ENCODE results near the gene CHPT1.
"Not testable (repeated sequence)": the region's sequence is repeated elsewhere in the genome, so short reads cannot be mapped to it uniquely, and the experiment has no call there.

Gene CHPT1

DNA sequence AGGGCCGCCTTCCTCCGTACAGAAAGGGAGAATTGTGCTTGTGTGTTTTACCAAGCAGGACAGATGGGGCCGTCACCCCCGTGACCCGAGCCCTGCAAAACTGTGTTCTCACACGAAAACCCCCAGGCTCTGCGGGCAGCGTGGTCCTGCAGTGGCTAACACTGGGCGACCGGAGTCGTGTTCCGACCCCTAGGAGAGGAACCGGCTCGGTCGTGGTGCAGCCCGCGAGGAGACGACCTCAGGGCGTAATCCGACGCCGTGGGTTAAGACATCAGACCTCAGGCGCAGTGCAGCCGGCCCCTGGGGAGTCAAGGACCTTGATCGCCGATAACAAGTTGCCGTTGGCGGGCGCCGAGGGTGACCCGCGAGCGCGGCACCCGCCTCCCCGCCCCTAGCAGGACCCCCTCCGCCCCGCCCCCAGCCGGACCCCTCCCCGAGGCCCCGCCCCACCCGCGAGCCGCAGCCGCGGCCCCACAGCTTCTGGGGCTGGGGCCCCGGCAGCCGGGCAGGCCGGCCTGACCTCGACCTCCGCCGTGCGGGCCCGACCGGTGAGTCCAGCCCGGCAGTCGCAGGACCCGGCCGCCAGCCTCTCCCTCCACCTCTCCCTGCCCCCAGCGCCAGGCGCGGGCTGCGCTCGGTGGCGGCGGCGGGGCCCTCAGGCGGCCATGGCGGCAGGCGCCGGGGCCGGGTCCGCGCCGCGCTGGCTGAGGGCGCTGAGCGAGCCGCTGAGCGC, at the start of gene CHPT1:
CHPT1 (plus strand) TSS at position 444 of the 733 bp plus-strand sequence; CDS start at position 666, 222 bp downstream.
- peak; percentile 66 for DNase-seq

DNA sequence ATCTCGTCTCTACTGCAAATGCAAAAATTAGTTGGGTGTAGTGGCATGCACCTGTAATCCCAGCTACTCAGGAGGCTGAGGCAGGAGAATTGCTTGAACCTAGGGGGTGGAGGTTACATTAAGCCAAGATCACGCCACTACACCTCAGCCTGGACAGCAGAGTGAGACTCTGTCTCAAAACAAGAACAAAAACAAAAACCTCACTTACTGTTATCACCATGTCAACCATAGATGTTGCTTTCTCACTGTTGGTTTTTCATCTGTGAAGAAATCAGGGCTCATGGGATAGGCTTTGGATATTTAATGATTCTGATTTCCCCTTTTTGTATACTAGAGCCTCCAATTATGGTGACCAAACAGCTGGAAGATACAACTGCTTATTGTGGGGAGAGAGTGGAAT, 49.7 kb upstream of the CHPT1 start:
- DNase-seq: no peak

DNA sequence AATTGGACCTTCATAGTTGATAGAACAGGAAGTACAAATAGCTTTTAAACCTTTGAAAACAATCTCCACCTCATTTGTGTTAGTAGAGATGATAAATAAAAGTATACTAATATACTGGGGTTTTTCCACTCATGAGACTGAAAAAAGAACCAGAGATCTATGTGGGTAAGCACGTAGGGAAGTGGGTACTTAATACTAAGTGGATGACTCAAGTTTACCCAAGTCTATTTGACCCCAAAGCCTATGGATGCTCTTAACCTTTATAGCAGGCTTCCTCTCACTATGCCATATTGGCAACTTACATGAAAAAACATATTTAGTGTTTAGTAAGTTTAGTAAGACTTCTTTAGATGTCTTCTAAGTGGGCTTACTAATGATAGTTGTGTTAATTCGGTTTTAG, 49.2 kb upstream of the CHPT1 start:
- no peak for DNase-seq

DNA sequence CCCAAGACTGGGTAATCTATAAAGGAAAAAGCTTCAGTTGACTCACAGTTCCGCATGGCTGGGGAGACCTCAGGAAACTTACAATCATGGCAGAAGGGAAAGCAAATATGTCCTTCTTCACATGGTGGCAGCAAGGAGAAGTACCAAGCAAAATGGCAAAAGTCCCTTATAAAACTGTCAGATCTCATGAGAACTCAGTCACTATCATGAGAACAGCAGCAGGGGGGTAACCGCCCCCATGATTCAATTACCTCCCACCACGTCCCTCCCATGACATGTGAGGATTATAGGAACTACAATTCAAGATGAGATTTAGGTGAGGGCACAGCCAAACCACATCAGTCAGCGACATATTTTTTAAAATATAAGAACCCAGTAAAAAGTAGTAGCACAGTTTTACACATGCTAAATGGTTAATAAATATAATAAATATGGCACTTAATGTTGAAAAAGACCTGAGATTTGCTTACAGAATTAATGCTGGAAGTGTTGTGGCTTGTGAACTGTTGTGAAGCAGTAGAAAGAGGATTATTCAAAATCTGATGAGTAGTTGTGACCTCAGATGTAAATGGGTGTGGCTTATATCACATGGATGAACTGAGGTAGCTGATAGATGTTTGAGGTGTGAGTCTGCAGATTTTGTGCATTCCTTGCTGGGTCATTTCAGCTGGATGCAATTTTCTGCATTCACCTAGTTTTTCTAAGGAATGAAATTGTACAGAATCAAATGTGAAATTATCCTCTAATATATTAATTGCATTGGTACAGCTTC, 46.9 kb upstream of the CHPT1 start:
- DNase-seq: no peak

DNA sequence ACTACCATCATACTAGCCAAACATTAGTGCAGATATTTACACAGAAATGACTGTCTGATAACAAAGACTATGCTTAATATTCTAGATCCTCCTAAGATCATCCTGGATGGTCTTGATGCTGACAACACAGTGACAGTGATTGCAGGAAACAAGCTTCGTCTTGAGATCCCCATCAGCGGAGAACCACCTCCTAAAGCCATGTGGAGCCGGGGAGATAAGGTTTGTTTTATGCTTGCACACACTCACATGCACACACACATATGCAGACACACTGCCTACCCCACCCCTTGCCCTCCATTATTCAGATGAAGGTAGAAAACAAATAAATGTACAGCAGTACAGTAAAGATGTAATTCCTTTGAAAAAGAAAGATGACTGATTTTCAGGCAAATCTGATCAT, 44.4 kb upstream of the CHPT1 start:
- no peak for DNase-seq

DNA sequence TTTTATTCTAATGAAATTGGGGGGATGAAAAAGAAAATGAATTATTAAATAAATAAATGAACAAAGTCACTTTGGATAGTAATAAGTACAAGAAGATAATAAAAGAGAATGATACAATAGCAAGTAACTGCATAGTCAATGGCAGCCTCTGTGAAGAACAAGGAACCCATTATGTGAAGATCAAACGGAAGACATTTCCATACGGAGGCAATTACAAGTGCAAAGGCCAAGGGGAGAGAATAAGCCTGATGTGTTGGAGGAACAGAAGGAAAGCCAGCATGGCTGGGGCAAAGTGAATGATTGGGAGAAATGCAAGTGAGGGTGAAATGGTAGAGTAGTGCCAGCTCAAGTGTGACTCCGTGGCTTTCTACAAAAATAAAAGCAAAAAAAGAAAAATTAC, 43.9 kb upstream of the CHPT1 start:
- DNase-seq: no peak

DNA sequence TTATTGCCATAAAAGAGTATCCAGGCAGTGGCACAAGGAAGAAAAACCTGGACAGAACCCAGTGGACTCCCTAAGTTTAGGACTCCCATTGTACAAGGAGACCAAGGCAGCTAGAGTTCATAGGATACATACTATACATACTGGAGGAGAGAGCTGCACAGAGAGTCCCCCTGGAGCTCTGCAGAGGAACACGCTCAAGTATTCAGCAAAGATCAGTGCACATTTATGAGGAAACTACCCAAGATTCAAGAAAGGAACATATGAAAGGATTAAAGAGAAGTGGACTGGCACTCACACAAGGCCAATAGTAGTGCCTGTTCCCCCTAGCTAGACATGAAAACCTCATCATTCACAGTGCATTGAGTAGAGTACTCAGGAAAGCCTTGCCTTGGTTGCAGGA, 43.0 kb upstream of the CHPT1 start:
- DNase-seq: no peak

DNA sequence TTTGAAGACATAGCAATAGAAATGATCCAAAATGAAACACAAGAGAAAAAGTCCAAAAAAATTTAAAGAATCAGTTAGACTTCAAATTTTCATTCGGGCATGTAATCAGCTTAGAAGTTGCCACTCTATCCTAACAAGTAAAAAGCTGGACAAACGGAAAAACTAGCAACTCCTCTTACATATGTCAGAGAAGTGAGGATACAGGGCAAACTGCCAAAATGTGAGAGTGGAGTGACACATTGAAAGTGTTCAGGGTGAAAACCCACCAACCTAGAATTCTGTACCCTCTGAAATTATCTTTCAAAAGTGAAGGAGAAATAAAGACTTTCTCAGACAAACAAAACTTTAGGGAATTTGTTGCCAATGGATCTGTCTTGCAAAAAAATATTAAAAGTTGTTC, 42.0 kb upstream of the CHPT1 start:
- no peak for DNase-seq

DNA sequence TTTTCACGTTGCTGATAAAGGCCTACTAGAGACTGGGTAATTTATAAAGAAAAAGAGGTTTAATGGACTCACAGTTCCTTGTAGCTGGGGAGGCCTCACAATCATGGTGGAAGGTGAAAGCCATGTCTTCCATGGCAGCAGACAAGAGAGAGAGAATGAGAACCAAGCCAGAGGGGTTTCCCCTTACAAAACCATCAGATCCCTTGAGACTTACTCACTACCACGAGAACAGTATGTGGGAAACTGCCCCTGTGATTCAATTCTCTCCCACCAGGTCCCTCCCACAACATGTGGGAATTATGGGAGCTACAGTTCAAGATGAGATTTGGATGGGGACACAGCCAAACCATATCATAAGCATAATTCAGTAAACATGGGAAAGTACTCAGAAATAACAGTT, 36.8 kb upstream of the CHPT1 start:
- DNase-seq: not testable (repeated sequence)

DNA sequence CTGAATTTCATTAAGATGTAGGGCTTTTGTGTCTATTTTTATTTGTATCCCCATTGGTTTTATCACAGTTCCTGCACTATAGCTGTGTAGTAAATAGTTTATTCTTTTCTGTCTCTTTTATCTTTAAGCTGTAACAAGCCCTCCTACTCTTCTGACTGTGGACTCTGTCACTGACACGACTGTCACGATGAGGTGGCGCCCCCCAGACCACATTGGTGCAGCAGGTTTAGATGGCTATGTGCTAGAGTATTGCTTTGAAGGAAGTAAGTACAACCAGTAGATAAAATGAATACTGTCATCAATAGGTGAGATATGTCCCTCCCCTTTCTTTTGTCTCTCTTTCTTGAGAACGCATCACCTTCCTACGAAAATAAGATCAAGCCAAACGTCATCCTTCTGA, 34.1 kb upstream of the CHPT1 start:
- DNase-seq: no peak

DNA sequence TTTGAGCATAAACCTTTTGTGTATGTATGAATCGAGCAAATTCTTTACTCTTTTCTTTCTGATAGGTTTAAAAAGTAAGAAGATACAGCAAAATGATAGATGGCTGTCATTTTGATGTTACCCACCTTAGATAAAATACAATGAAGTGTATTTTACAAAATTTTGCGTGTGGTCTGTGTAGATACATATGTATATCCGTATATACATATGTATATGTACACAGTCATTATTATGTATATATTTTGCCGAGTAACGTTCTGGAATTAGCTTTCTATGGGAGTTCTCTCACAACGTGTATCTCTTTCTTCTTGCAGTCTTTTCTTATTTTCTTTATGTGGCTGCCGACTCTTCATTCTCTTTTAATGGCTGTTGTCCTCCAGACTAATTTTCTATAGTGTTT, 32.4 kb upstream of the CHPT1 start:
- DNase-seq: no peak

DNA sequence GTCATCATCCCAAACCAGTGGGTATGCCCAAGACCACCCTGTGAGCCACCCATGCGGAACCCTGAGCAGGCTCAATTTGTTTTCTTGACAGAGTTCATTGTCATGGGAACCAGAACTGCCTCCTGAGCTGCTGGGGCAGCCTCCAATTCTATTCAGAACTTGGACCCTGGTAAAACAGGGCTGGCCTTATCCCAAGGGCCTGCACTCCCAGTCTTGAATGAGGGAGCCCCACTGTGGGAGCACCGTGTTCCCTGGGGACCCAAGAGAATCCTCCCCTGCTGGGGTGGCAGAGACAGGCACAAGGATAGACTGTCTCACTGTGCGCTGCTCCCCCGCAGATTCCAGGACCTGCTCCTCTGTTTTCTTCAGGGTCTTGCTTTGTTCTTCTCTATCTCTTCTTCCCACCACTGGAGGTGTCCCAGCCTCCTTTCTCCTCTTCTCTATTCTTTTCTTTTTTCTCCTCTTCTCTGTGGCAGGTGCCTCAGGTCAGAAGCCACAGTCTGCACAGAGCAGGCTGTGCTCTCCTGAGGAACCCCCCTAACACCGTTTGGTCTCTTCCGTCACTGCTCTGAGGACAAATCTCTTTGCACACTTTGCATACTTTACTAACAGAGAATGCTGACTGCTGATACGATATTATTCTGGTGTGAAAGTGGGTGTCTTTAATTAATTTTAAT, 31.2 kb upstream of the CHPT1 start:
- no peak for DNase-seq

DNA sequence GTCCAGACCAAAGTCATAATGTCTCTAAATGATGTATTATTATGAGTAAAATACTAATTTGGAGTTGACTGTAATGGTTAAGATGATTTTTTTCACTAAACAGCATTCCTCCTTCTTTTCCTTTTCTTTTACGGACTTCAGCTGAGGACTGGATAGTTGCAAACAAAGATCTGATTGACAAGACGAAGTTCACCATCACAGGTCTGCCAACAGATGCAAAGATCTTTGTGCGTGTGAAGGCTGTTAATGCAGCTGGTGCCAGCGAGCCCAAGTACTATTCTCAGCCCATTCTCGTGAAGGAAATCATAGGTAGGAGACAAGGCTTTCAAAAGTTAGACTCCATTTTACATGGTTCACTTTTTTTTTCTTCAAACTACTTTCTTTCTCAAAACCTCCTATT, 29.8 kb upstream of the CHPT1 start:
- DNase-seq: no peak

DNA sequence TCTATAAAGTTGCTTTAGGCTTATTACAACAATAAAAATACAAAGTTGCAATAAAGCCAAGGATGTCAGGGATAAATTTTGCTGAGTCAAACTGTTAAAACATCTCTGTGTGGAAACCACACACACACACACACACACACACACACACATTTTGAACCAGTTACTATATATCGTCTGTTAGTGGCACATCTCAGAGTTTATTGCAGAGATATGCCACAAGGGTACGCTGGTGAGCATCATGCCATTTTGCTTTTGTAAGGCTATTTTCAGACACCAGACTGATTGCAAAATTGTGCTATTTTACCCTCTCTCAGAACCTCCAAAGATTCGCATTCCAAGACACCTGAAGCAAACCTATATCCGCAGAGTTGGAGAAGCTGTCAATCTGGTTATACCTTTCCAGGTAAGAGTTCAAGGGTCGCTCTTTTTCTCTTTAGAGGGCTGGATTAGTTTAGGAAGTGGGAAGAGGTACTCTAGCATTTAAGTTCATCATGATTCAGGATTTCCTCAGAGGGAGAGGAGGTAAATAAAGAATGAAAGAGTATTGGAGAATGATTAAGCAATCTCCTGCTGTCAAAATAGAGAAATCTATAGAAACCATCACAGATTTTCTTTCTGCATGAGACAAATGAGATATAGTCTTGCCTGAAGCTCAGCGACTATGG, 27.3 kb upstream of the CHPT1 start:
- no peak for DNase-seq

DNA sequence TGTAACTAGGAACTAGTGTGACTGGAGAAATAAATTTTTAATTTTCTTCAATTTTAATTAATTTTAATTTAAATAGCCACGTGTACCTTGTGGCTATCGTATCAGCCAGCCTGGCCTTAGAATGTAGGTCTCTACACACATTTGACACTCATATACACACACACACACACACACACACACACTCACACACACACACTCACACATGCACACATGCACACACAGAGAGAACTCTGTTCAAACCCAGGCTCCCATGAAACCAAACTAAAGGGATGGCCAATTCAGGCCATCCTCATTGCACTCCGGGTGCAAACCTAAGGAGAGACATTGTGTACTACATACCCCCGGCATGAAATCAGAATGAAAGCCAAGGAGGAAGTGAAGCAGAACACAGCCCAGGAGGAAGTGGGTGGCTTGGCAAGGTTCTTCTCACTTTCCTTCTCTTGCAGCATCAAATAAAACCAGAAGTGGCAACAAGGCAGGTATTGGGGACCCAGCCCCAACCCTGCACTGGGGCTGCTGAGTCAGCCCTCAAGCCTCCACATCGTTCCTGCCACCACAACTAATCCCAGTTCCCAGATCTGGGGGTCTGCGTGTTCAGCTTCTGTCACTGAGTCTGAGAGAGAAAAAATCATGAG, 26.2 kb upstream of the CHPT1 start:
- DNase-seq: no peak

DNA sequence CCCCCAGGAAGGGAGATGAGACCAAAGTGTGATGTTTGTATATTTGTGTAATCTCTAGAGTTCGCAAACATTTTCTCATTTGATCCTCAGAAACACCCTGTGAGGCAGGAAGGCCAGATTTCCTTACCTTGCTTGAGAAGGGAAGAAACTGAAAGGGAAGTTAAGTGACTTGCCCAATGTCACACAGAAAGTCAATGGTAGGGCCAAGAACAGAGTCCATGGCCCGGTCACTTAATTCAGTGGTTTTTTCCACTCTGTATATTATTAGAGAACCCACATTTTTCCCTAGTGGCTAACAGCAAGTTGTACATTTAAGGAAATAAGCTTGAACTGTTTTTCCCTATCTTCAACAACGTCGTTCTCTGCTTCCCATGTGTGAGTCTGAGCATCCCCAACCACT, 25.6 kb upstream of the CHPT1 start:
- no peak for DNase-seq

DNA sequence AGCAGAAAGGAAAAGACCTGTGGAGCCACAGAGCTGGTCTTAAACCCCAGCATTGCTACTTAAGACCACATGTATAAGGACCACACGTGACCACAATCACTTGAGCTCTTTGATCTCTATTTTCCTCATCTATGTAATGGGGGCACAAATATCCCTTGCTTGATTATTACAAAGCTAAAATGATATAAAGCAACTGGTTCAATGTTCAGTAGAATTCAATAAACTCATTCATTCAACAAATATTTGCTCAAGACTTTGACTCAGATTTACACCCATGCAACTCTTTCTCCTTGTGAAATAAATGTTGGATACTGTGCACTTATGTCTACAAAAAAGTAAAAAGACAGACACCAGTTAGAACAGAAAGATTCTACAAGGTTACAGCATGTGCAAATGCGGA, 21.9 kb upstream of the CHPT1 start:
- no peak for DNase-seq

DNA sequence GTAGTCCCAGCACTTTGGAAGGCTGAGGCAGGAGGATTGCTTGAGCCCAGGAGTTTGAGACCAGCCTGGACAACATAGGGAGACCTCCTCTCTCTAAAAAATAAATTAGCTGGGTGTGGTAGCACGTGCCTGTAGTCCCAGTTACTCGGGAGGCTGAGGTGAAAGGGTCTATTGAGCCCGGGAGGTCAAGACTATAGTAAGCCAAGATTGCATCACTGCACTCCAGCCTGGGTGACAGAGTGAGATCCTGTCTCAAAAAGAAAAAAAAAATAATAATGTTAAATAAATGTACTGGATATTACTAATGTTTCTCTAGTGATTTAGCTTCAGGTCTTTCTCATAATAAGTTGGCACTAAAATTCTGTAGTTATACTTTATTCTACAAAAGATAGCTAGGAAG, 20.9 kb upstream of the CHPT1 start:
- not testable (repeated sequence) for DNase-seq

DNA sequence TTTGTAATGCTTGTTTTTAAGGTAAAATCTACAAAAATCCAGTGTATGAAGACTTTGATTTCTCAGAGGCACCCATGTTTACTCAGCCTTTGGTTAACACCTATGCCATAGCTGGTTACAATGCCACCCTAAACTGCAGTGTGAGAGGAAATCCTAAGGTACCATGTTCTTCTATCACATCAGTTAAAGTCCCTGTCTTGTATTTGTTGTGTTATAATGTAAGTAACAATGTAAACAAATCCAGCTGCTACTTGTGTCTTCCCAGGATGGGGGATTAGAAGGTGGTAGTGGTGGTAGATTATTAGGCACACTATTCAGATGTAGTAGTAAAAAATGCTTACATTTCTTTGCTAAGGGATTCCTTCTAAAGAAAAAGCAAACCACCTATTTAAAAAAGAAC, 19.4 kb upstream of the CHPT1 start:
- no peak for DNase-seq

DNA sequence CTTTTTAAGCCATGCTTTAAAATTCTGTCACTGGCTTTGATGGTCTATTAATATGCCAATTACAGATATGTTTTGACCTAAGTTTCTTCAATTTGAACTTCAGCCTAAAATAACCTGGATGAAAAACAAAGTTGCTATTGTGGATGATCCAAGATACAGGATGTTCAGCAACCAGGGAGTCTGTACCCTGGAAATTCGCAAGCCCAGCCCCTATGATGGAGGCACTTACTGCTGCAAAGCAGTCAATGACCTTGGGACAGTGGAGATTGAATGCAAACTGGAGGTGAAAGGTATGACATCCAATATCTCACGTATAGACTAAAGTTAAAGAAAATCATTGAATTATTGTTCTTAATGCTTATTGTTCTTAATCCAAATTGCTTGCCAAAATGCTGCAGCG, 17.2 kb upstream of the CHPT1 start:
- DNase-seq: no peak

DNA sequence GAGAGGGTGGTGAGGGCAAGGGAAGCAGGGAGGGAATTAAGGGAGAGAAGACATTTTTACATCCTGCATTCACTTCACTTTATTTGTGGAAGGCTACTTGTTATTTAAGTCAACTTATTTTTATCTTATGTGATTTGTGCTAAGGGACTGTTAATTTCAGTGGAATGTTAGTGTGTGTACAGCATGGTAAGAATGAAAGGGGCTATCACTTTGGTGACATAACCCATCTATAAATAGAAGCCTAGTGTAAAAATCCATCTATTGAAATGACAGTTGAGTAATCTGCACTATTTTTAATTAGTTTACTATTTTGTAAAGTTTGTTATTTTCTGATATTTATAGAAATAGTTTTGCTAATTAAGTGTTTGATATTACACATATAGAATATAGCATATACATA, 16.8 kb upstream of the CHPT1 start:
- no peak for DNase-seq

DNA sequence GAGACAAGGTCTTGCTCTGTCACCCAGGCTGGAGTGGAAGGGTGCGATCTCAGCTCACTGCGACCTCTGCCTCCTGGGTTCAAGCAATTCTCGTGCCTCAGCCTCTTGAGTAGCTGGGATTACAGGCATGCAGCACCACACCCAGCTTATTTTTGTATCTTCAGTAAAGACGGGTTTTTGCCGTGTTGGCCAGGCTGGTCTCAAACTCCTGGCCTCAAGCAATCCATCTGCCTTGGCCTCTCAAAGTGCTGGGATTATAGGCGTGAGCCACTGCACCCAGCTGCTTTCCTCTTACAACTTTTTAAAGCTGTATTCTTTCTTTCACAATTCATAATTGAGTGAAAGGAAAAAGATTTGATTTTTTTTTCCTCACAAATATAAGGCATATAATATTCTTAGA, 15.8 kb upstream of the CHPT1 start:
- not testable (repeated sequence) for DNase-seq

DNA sequence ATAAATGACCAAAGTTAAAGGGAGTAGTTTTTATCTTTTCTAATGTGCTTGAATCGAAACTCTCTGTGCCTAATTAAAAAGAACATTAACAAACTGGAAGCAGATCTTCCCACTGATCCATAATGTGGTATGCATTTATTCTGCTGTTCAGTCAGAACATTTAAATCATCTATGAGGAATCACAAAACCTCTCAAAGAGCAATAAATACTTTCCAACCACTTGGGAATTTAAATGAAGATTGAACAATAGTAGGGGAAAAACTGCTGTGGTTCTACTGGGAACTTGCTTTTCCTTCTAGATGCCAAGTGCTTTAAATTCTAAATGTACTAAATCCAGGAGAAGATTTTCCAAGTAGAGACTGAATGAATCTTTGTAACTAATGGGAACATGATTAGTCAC, 12.3 kb upstream of the CHPT1 start:
- no peak for DNase-seq

Data from activated CD4-positive, CD25-positive, alpha-beta regulatory T cell treated with anti-CD3 and anti-CD28 coated beads, Interleukin-2, amount 50 U/mL, for 72 hours (primary cell).